Liver (tissue), 3 donors: ENCODE measurements around the gene CABP4.

Source experiments
- SP1 ChIP-seq: IDR thresholded peaks from 2 replicates; pipeline ENCODE4 v1.6.1; 2018; ENCODE audit warnings: antibody characterized with exemption, mild to moderate bottlenecking
- TF ChIP-seq, protein P1 (sequence below): fragments of 150-350 bp; IDR thresholded peaks from 2 replicates; pipeline ENCODE4 v1.5.1; 2017; ENCODE audit warnings: improper control_type of control experiment, low read depth, low read length; ENCODE audit not compliant: missing input control
- TF ChIP-seq, protein P2 (sequence below): IDR thresholded peaks from 2 replicates; pipeline ENCODE4 v1.6.1; 2016; ENCODE audit warnings: antibody characterized with exemption, mild to moderate bottlenecking
- TF ChIP-seq, protein P3 (sequence below): IDR thresholded peaks from 2 replicates; pipeline ENCODE4 v1.6.1; 2016; ENCODE audit warnings: antibody characterized with exemption
- donor health status: healthy.
- donor health status: healthy.

DNA sequence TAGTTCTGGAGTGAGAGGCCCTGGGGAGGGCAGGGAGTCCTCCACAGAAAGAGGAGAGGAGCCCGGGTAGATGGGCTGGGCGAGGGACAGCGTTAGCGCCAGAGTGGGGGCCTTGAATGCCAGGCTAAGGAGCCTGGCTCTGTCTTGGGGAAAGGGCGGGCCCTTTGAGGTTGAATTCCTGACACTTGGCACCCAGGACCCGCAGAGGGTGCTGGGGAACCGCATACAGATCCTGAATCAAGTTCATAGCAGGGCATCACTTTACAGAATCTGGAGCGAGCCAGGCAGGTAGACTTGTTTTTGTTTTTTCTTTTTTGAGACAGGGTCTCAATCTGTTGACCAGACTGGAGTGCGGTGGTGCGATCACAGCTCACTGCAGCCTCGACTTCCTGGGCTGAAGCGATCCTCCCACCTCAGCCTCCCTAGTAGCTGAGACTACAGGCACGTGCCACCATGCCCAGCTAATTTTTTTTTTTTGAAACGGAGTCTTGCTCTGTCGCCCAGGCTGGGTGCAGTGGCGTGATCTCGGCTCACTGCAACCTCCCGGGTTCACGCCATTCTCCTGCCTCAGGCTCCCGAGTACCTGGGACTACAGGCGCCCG, 33.6 kb upstream of the CABP4 start:
- TF ChIP-seq, protein P1, sequence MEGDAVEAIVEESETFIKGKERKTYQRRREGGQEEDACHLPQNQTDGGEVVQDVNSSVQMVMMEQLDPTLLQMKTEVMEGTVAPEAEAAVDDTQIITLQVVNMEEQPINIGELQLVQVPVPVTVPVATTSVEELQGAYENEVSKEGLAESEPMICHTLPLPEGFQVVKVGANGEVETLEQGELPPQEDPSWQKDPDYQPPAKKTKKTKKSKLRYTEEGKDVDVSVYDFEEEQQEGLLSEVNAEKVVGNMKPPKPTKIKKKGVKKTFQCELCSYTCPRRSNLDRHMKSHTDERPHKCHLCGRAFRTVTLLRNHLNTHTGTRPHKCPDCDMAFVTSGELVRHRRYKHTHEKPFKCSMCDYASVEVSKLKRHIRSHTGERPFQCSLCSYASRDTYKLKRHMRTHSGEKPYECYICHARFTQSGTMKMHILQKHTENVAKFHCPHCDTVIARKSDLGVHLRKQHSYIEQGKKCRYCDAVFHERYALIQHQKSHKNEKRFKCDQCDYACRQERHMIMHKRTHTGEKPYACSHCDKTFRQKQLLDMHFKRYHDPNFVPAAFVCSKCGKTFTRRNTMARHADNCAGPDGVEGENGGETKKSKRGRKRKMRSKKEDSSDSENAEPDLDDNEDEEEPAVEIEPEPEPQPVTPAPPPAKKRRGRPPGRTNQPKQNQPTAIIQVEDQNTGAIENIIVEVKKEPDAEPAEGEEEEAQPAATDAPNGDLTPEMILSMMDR: no peak
- TF ChIP-seq SP1: no peak
- TF ChIP-seq, protein P2, sequence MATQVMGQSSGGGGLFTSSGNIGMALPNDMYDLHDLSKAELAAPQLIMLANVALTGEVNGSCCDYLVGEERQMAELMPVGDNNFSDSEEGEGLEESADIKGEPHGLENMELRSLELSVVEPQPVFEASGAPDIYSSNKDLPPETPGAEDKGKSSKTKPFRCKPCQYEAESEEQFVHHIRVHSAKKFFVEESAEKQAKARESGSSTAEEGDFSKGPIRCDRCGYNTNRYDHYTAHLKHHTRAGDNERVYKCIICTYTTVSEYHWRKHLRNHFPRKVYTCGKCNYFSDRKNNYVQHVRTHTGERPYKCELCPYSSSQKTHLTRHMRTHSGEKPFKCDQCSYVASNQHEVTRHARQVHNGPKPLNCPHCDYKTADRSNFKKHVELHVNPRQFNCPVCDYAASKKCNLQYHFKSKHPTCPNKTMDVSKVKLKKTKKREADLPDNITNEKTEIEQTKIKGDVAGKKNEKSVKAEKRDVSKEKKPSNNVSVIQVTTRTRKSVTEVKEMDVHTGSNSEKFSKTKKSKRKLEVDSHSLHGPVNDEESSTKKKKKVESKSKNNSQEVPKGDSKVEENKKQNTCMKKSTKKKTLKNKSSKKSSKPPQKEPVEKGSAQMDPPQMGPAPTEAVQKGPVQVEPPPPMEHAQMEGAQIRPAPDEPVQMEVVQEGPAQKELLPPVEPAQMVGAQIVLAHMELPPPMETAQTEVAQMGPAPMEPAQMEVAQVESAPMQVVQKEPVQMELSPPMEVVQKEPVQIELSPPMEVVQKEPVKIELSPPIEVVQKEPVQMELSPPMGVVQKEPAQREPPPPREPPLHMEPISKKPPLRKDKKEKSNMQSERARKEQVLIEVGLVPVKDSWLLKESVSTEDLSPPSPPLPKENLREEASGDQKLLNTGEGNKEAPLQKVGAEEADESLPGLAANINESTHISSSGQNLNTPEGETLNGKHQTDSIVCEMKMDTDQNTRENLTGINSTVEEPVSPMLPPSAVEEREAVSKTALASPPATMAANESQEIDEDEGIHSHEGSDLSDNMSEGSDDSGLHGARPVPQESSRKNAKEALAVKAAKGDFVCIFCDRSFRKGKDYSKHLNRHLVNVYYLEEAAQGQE: no peak
- TF ChIP-seq, protein P3, sequence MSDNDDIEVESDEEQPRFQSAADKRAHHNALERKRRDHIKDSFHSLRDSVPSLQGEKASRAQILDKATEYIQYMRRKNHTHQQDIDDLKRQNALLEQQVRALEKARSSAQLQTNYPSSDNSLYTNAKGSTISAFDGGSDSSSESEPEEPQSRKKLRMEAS: no peak
